Adrenal gland (tissue), 12 donors: ENCODE results near the gene DPP9. TPM values are rescaled to one million over a fixed set of nuclear protein-coding genes. Genes with fewer than 3 reads are reported as not detected.

Experiments
- DNase-seq, 7 donors: peaks; one replicate each; pipeline ENCODE4 v3.0.0-alpha.2; 2019 to 2020
- H3K27ac ChIP-seq, 5 donors: fragments of 200-600 bp; sonication (generic) in 4 of 5; 1 replicate in 3 of 5; 2 replicates in 2 of 5; pipeline versions ENCODE4 v1.5.1 to v1.8.0; 2016 to 2020; ENCODE audit warnings: mild to moderate bottlenecking in 1 of 5
- H3K27me3 ChIP-seq: fragments of 200-600 bp; 2 replicates; pipeline ENCODE4 v1.8.0; 2021
- H3K36me3 ChIP-seq, 2 donors: fragments of 200-600 bp; replicated peaks in 1 of 2; 1 replicate in 1 of 2; 2 replicates in 1 of 2; pipeline versions ENCODE4 v1.5.1 to v1.8.0; 2018 to 2022
- H3K4me1 ChIP-seq, 2 donors: fragments of 200-600 bp; replicated peaks in 1 of 2; 1 replicate in 1 of 2; 2 replicates in 1 of 2; pipeline versions ENCODE4 v1.5.1 to v1.8.0; 2018 to 2021
- H3K4me3 ChIP-seq, 4 donors: fragments of 200-600 bp; sonication (generic) in 3 of 4; one replicate each; pipeline ENCODE4 v1.5.1; 2016 to 2018
- H3K9me3 ChIP-seq, 3 donors: fragments of 200-600 bp; sonication (generic) in 1 of 3; replicated peaks in 1 of 3; 1 replicate in 2 of 3; 2 replicates in 1 of 3; pipeline versions ENCODE4 v1.5.1 to v1.8.0; 2016 to 2021
- POLR2A ChIP-seq, 2 donors: fragments of 450-650 bp; IDR thresholded peaks; one replicate each; pipeline ENCODE4 v1.6.1; 2017; ENCODE audit warnings: antibody characterized with exemption in 2 of 2, mild to moderate bottlenecking in 2 of 2, moderate library complexity in 1 of 2
- WGBS, 4 donors: extraction: QIAGEN DNeasy Blood & Tissue Kit in 2 of 4; methylation state at CpG; one replicate each; pipeline versions ENCODE4 v1.1.5 to v1.1.7; 2013 to 2017; 5-methylcytosine and 5-hydroxymethylcytosine counted together
- intact Hi-C, 2 donors: fragments of 100-400 bp; cut with DNase I; formaldehyde crosslinking; loops; one replicate each; pipeline versions ENCODE4 v1.14.1 to v1.15.0; 2022 to 2023
- polyA plus RNA-seq, 3 donors: library from polyadenylated mRNA; stranded (reverse); fragments of 200-250 nt in 2 of 3; fragments of 350-450 nt in 1 of 3; fragmentation: Illumina TruSeq in 1 of 3; extraction: RNeasy Lipid Tissue Mini Kit (QIAGEN cat#74804) in 1 of 3; gene quantifications; one replicate each; pipeline ENCODE4 v1.2.3, GENCODE V29; 2013 to 2014
- total RNA-seq, 9 donors: library from RNA; depleted of rRNA in 4 of 9; stranded (reverse); fragments of >200 nt in 4 of 9; fragments of 120-200 nt in 1 of 9; fragmentation: NEBNext Ultra II Directional in 1 of 9; extraction: Animal tissue kit (Norgen Biotek cat#: 25700) in 1 of 9; gene quantifications; one replicate each; pipeline versions ENCODE4 v1.1.0 to v1.2.4, GENCODE V29; 2013 to 2023
- TF ChIP-seq, protein P1 (sequence below), 6 experiments: fragments of 450-650 bp in 4 of 6; fragments of 200-600 bp in 2 of 6; sonication (generic) in 1 of 6; IDR thresholded peaks; 1 replicate in 5 of 6; 2 replicates in 1 of 6; pipeline versions ENCODE4 v1.5.1 to v1.8.0; 2016 to 2021; ENCODE audit warnings: antibody characterized with exemption in 6 of 6, mild to moderate bottlenecking in 2 of 6, moderate library complexity in 1 of 6
- donor health status: healthy with polysubstance abuse.
- donor health status: Bipolar disorder and iron deficiency.
- donor health status: DM: yes; HTN: yes; CAD: no.
- donor health status: DM: no; HTN: no; CAD: no.
- donor health status: DM: no; HTN: no; CAD: no.
- donor health status: DM: yes; HTN: yes; CAD: no.

DPP9 gene
- total and polyA plus RNA-seq, 12 donors, result 9.5 to 117 (median 46.9) TPM

- no peak overlapping the region for H3K4me3 ChIP-seq
- peak in 6 of 7 donors; percentile 59 to 77 (median 62) for DNase-seq
- TF ChIP-seq, protein P1, sequence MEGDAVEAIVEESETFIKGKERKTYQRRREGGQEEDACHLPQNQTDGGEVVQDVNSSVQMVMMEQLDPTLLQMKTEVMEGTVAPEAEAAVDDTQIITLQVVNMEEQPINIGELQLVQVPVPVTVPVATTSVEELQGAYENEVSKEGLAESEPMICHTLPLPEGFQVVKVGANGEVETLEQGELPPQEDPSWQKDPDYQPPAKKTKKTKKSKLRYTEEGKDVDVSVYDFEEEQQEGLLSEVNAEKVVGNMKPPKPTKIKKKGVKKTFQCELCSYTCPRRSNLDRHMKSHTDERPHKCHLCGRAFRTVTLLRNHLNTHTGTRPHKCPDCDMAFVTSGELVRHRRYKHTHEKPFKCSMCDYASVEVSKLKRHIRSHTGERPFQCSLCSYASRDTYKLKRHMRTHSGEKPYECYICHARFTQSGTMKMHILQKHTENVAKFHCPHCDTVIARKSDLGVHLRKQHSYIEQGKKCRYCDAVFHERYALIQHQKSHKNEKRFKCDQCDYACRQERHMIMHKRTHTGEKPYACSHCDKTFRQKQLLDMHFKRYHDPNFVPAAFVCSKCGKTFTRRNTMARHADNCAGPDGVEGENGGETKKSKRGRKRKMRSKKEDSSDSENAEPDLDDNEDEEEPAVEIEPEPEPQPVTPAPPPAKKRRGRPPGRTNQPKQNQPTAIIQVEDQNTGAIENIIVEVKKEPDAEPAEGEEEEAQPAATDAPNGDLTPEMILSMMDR (IDR thresholded peaks at IDR 0.05), result peak; percentile 52 to 90 (median 73)
- no peak for TF ChIP-seq POLR2A (IDR thresholded peaks at IDR 0.05)
- H3K4me1 ChIP-seq, result no peaks in the 10 kb centered on the region
- intact Hi-C loops, result loop anchor here (5.0 kb wide), 2 partner anchors 55 to 70 kb away; no protein-coding TSS in a partner anchor
- no peaks in the 10 kb centered on the region for H3K9me3 ChIP-seq
- H3K27me3 ChIP-seq, result no peaks in the 10 kb centered on the region
- H3K36me3 ChIP-seq, result no peaks in the 10 kb centered on the region
- 11 to 18% (median 15%) methylated on average over 7 to 8 of the region's 8 CpGs for WGBS, 4 donors
- H3K27ac ChIP-seq, result no peak overlapping the region
These were observed 9.1 kb upstream of the DPP9 start for GRCh38 chr19:4732680-4733114.

- no peak overlapping the region for H3K27ac ChIP-seq
- H3K27me3 ChIP-seq, result no peaks in the 10 kb centered on the region
- no peak overlapping the region for H3K4me3 ChIP-seq
- no peaks in the 10 kb centered on the region for H3K4me1 ChIP-seq
- TF ChIP-seq, protein P1 (IDR thresholded peaks at IDR 0.05), result peak in 5 of 6 experiments; percentile 39 to 56 (median 47)
- TF ChIP-seq POLR2A (IDR thresholded peaks at IDR 0.05), result no peak
- intact Hi-C loops, result loop anchor here (5.0 kb wide), 2 partner anchors 57 to 72 kb away; no protein-coding TSS in a partner anchor
- 100% methylated on average over 1 of the region's 1 CpG for WGBS, 4 donors
- no peaks in the 10 kb centered on the region for H3K9me3 ChIP-seq
- no peaks in the 10 kb centered on the region for H3K36me3 ChIP-seq
- DNase-seq, result peak in 1 of 7 donors; percentile 60
These were observed 7.1 kb upstream of the DPP9 start for GRCh38 chr19:4730740-4731171.

DNA sequence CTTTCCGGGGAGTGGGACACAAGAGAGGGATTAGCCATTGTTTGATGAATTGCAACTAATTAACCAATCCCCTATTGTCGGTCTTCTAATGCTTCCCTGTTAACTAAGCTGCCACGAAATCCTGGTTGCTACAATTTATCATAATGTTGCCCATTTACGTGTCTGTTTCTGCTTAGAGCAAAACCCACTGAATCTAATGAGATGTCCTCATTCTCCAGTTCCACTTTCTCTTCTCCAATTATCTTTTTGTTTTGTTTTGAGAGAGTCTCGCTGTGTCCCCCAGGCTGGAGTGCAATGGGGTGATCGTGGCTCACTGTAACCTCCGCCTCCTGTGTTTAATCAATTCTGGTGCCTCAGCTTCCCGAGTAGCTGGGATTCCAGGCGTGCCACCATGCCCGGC lies 5.2 kb upstream of the DPP9 start:
- TF ChIP-seq, protein P1 (IDR thresholded peaks at IDR 0.05), result no peak
- TF ChIP-seq POLR2A (IDR thresholded peaks at IDR 0.05), result no peak
- DNase-seq, result no peak
- Histone ChIP-seq H3K4me1 (no peaks in the 10 kb centered on the region), H3K27me3 (no peaks in the 10 kb centered on the region), H3K36me3 (no peaks in the 10 kb centered on the region), H3K27ac (no peak overlapping the region), H3K4me3 (no peak overlapping the region), H3K9me3 (no peaks in the 10 kb centered on the region)
- intact Hi-C loops, result no loop called here
- WGBS, 4 donors, result 61 to 82% (median 72%) methylated on average over 10 of the region's 10 CpGs

GRCh38 chr19:4722671-4723594 lies 709 bp downstream of the DPP9 start:
- intact Hi-C loops, result no loop called here
- H3K4me1 ChIP-seq, result peaks cover 11 to 17% of the 10 kb centered on the region in 2 donors
- H3K9me3 ChIP-seq, result no peaks in the 10 kb centered on the region
- H3K27me3 ChIP-seq, result no peaks in the 10 kb centered on the region
- H3K27ac ChIP-seq, result peak overlapping the region in 4 of 5 donors; percentile 59 to 91 (median 79)
- H3K4me3 ChIP-seq, result peak overlapping the region; percentile 48 to 96 (median 64)
- peak in 6 of 7 donors; percentile 58 to 79 (median 64) for DNase-seq
- 0 to 3% (median 1%) methylated on average over 19 to 28 of the region's 28 CpGs for WGBS, 4 donors
- H3K36me3 ChIP-seq, result peaks cover 0 to 22% of the 10 kb centered on the region in 2 donors
- TF ChIP-seq, protein P1 (IDR thresholded peaks at IDR 0.05), result no peak
